Measurements from ENCODE around the gene SEPSECS.

SEPSECS gene

GRCh38 chr4:25163196-25163595 is 2.9 kb upstream of the SEPSECS start:
- no peak overlapping the region for H3K27ac Mint-ChIP-seq
- H3K4me3 Mint-ChIP-seq, result no peak overlapping the region
- no peak for ATAC-seq
- no peaks in the 10 kb centered on the region for H3K9me3 Mint-ChIP-seq
- H3K36me3 Mint-ChIP-seq, result peaks cover 38% of the 10 kb centered on the region
- peaks cover 45% of the 10 kb centered on the region for H3K4me1 Mint-ChIP-seq
- H3K27me3 Mint-ChIP-seq, result no peaks in the 10 kb centered on the region

GRCh38 chr4:25162566-25162965 is 2.3 kb upstream of the SEPSECS start:
- ATAC-seq, result no peak
- no peak overlapping the region for H3K4me3 Mint-ChIP-seq
- peaks cover 45% of the 10 kb centered on the region for H3K4me1 Mint-ChIP-seq
- no peaks in the 10 kb centered on the region for H3K27me3 Mint-ChIP-seq
- peaks cover 35% of the 10 kb centered on the region for H3K36me3 Mint-ChIP-seq
- no peaks in the 10 kb centered on the region for H3K9me3 Mint-ChIP-seq
- H3K27ac Mint-ChIP-seq, result no peak overlapping the region

- no peak for ATAC-seq
- Mint-ChIP-seq H3K9me3 (no peaks in the 10 kb centered on the region), H3K36me3 (peaks cover 29% of the 10 kb centered on the region), H3K27me3 (no peaks in the 10 kb centered on the region), H3K4me3 (peak overlapping the region; percentile 84), H3K27ac (peak overlapping the region; percentile 98), H3K4me1 (peaks cover 44% of the 10 kb centered on the region)
These were observed 1.3 kb upstream of the SEPSECS start for GRCh38 chr4:25161593-25161950.

GRCh38 chr4:25160714-25161592 is 704 bp upstream of the SEPSECS start:
- Mint-ChIP-seq H3K27me3 (no peaks in the 10 kb centered on the region), H3K4me1 (peaks cover 38% of the 10 kb centered on the region), H3K27ac (peak overlapping the region; percentile 98), H3K9me3 (no peaks in the 10 kb centered on the region), H3K4me3 (peak overlapping the region; percentile 84), H3K36me3 (peaks cover 23% of the 10 kb centered on the region)
- ATAC-seq, result no peak

- peaks cover 34% of the 10 kb centered on the region for H3K4me1 Mint-ChIP-seq
- peaks cover 7% of the 10 kb centered on the region for H3K36me3 Mint-ChIP-seq
- ATAC-seq, result no peak
- peak overlapping the region; percentile 98 for H3K27ac Mint-ChIP-seq
- no peaks in the 10 kb centered on the region for H3K9me3 Mint-ChIP-seq
- peak overlapping the region; percentile 84 for H3K4me3 Mint-ChIP-seq
- H3K27me3 Mint-ChIP-seq, result no peaks in the 10 kb centered on the region
These were observed 1.4 kb downstream of the SEPSECS start for GRCh38 chr4:25158817-25159216.

- Mint-ChIP-seq H3K27me3 (no peaks in the 10 kb centered on the region), H3K27ac (no peak overlapping the region), H3K9me3 (no peaks in the 10 kb centered on the region), H3K36me3 (no peaks in the 10 kb centered on the region), H3K4me3 (no peak overlapping the region), H3K4me1 (peaks cover 17% of the 10 kb centered on the region)
- no peak for ATAC-seq
These were observed 3.2 kb downstream of the SEPSECS start for GRCh38 chr4:25157081-25157480.

GRCh38 chr4:25155947-25156346 is 4.3 kb downstream of the SEPSECS start:
- Mint-ChIP-seq H3K36me3 (peaks cover 4% of the 10 kb centered on the region), H3K27ac (no peak overlapping the region), H3K27me3 (no peaks in the 10 kb centered on the region), H3K9me3 (no peaks in the 10 kb centered on the region), H3K4me1 (peaks cover 7% of the 10 kb centered on the region), H3K4me3 (no peak overlapping the region)
- no peak for ATAC-seq

GRCh38 chr4:25154594-25155265 is 5.5 kb downstream of the SEPSECS start:
- H3K4me1 Mint-ChIP-seq, result peaks cover 6% of the 10 kb centered on the region
- no peak overlapping the region for H3K4me3 Mint-ChIP-seq
- ATAC-seq, result no peak
- H3K27me3 Mint-ChIP-seq, result no peaks in the 10 kb centered on the region
- H3K27ac Mint-ChIP-seq, result no peak overlapping the region
- no peaks in the 10 kb centered on the region for H3K9me3 Mint-ChIP-seq
- peaks cover 12% of the 10 kb centered on the region for H3K36me3 Mint-ChIP-seq

- no peak overlapping the region for H3K27ac Mint-ChIP-seq
- H3K36me3 Mint-ChIP-seq, result peaks cover 34% of the 10 kb centered on the region
- H3K4me3 Mint-ChIP-seq, result no peak overlapping the region
- no peak for ATAC-seq
- no peaks in the 10 kb centered on the region for H3K27me3 Mint-ChIP-seq
- H3K9me3 Mint-ChIP-seq, result no peaks in the 10 kb centered on the region
- no peaks in the 10 kb centered on the region for H3K4me1 Mint-ChIP-seq
These were observed 14.2 kb downstream of the SEPSECS start for GRCh38 chr4:25146076-25146475.

GRCh38 chr4:25144870-25145481 is 15.3 kb downstream of the SEPSECS start:
- no peak for ATAC-seq
- Mint-ChIP-seq H3K27ac (no peak overlapping the region), H3K27me3 (no peaks in the 10 kb centered on the region), H3K4me1 (no peaks in the 10 kb centered on the region), H3K4me3 (no peak overlapping the region), H3K9me3 (no peaks in the 10 kb centered on the region), H3K36me3 (peaks cover 31% of the 10 kb centered on the region)

- Mint-ChIP-seq H3K4me3 (no peak overlapping the region), H3K27me3 (no peaks in the 10 kb centered on the region), H3K9me3 (no peaks in the 10 kb centered on the region), H3K4me1 (no peaks in the 10 kb centered on the region), H3K36me3 (peaks cover 48% of the 10 kb centered on the region), H3K27ac (no peak overlapping the region)
- ATAC-seq, result no peak
These were observed 17.8 kb downstream of the SEPSECS start for GRCh38 chr4:25142468-25142867.

- Mint-ChIP-seq H3K27ac (no peak overlapping the region), H3K9me3 (peaks cover 3% of the 10 kb centered on the region), H3K27me3 (no peaks in the 10 kb centered on the region), H3K4me1 (peaks cover 5% of the 10 kb centered on the region), H3K4me3 (no peak overlapping the region), H3K36me3 (peaks cover 57% of the 10 kb centered on the region)
- ATAC-seq, result no peak
These were observed 18.7 kb downstream of the SEPSECS start for GRCh38 chr4:25141592-25141991.

- no peak overlapping the region for H3K4me3 Mint-ChIP-seq
- peaks cover 9% of the 10 kb centered on the region for H3K4me1 Mint-ChIP-seq
- peaks cover 42% of the 10 kb centered on the region for H3K36me3 Mint-ChIP-seq
- no peak for ATAC-seq
- peaks cover 3% of the 10 kb centered on the region for H3K9me3 Mint-ChIP-seq
- H3K27me3 Mint-ChIP-seq, result no peaks in the 10 kb centered on the region
- H3K27ac Mint-ChIP-seq, result no peak overlapping the region
These were observed 27.1 kb downstream of the SEPSECS start for GRCh38 chr4:25133132-25133531.

- H3K4me3 Mint-ChIP-seq, result no peak overlapping the region
- H3K27me3 Mint-ChIP-seq, result no peaks in the 10 kb centered on the region
- no peak overlapping the region for H3K27ac Mint-ChIP-seq
- no peak for ATAC-seq
- peaks cover 5% of the 10 kb centered on the region for H3K4me1 Mint-ChIP-seq
- no peaks in the 10 kb centered on the region for H3K9me3 Mint-ChIP-seq
- H3K36me3 Mint-ChIP-seq, result peaks cover 41% of the 10 kb centered on the region
These were observed 28.3 kb downstream of the SEPSECS start for GRCh38 chr4:25131926-25132325.

GRCh38 chr4:25131381-25131780 is 28.9 kb downstream of the SEPSECS start:
- H3K9me3 Mint-ChIP-seq, result no peaks in the 10 kb centered on the region
- no peak overlapping the region for H3K27ac Mint-ChIP-seq
- H3K4me1 Mint-ChIP-seq, result peaks cover 5% of the 10 kb centered on the region
- H3K36me3 Mint-ChIP-seq, result peaks cover 36% of the 10 kb centered on the region
- H3K27me3 Mint-ChIP-seq, result no peaks in the 10 kb centered on the region
- no peak overlapping the region for H3K4me3 Mint-ChIP-seq
- no peak for ATAC-seq

Measured in stimulated activated memory B cell treated with anti-CD40 and anti-IgM and Interleukin-4, amounts not matched to agents 10 μg/mL and 1 μg/mL and 100 μg/mL, for 72 hours (primary cell).